AML-193 (cell line): Measurements from ENCODE around the gene PTCH1.
A peak's percentile ranks its signal among the peaks of the same experiment; 100 is the strongest.

Experiments used
- DNase-seq, 2 experiments: peaks; one replicate each; lab custom pipeline; 2025; lab: John Stamatoyannopoulos, UW

Gene PTCH1

GRCh38 chr9:95440447-95440846 lies 76.3 kb downstream of the PTCH1 start:
- DNase-seq: no peak

- no peak for DNase-seq
These were observed 78.0 kb downstream of the PTCH1 start for GRCh38 chr9:95438561-95439357.

- DNase-seq: no peak
These were observed 79.2 kb downstream of the PTCH1 start for GRCh38 chr9:95437559-95437958.

GRCh38 chr9:95436416-95436815 lies 80.4 kb downstream of the PTCH1 start:
- DNase-seq: no peak

GRCh38 chr9:95435074-95435728 lies 81.6 kb downstream of the PTCH1 start:
- no peak for DNase-seq

GRCh38 chr9:95434116-95435073 lies 82.4 kb downstream of the PTCH1 start:
- no peak for DNase-seq

- DNase-seq: no peak
These were observed 83.5 kb downstream of the PTCH1 start for GRCh38 chr9:95433096-95433819.

GRCh38 chr9:95431286-95431685 lies 85.5 kb downstream of the PTCH1 start:
- no peak for DNase-seq

- DNase-seq: no peak
These were observed 86.7 kb downstream of the PTCH1 start for GRCh38 chr9:95429948-95430620.

GRCh38 chr9:95429096-95429495 lies 87.7 kb downstream of the PTCH1 start:
- DNase-seq: no peak

GRCh38 chr9:95425910-95426551 lies 90.7 kb downstream of the PTCH1 start:
- DNase-seq: no peak

GRCh38 chr9:95422650-95423049 lies 94.1 kb downstream of the PTCH1 start:
- DNase-seq: no peak

GRCh38 chr9:95420518-95420917 lies 96.3 kb downstream of the PTCH1 start:
- no peak for DNase-seq

GRCh38 chr9:95419444-95419843 lies 97.3 kb downstream of the PTCH1 start:
- DNase-seq: no peak

- DNase-seq: no peak
These were observed 101.6 kb downstream of the PTCH1 start for GRCh38 chr9:95415158-95415557.

GRCh38 chr9:95413793-95414192 lies 103.0 kb downstream of the PTCH1 start:
- DNase-seq: no peak

GRCh38 chr9:95411054-95411892 lies 105.5 kb downstream of the PTCH1 start:
- no peak for DNase-seq

- peak; percentile 16 to 24 for DNase-seq
These were observed 106.9 kb downstream of the PTCH1 start for GRCh38 chr9:95409650-95410426.

GRCh38 chr9:95407524-95407923 lies 109.2 kb downstream of the PTCH1 start:
- no peak for DNase-seq
